Measurements from ENCODE around the gene C19orf73. TPM values are rescaled to one million over a fixed set of nuclear protein-coding genes. Genes with fewer than 3 reads are reported as not detected.

Gene C19orf73
- total RNA-seq, 4 donors from 2014 or later: 4.9 to 11.2 (median 8.9) TPM

DNA sequence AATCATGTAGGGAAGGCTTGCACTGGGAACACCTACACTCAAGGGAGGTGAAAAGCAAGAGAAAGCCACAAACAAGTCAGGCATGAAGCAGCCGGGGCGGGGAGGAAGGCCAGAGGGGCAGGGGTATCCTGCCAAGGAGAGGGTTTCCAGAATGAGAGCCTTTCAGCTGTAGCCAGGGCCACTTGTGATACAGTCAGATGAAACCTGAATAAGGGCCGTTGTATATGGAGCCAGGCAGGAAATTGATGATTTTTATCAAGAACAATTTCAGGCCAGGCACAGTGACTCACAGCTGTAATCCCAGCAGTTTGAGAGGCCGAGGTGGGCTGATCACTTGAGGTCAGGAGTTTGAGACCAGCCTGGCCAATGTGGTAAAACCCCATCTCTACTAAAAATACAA, 43.0 kb upstream of the C19orf73 start:
- intact Hi-C loops (cut with DNase I; ENCODE audit: low total_unique reads): no loop called here

DNA sequence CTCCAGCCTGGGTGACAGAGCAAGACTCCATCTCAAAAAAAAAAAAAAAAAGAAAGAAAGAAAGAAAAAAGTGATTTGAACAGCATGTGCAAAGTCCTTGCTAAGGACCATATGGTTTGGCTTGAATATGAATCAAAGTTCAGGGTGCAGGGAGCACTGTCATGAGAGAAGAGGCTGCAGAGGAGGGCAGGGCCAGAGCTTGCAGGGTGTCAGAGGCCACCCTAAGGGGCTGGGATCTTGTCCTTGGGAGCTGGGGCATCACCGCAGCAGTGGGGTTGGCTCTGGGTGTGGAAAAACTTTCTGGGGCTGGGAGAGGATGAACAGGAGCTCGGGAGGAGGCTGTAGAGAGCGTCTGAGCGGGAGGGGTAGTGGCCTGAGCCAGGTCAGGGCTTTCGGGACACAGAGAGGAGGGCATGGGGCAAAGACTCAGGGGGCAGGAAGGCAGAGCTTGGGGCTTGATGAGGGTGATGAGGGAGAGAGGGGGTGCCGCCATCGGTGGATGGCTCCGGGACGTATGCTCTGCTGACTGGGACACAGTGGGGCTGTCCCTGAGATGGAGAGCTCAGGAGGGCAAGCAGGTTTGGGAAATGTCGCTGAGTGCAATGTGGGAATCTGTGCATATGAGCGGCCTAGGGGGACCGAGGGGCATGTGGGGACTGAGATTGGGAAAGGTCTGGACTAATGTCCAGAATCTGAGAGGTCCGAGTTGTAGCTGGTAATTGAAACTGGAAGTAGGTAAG, 41.7 kb upstream of the C19orf73 start:
- 84 to 89% methylated on average over 13 of the region's 13 CpGs for WGBS, 2 donors
- no peak for DNase-seq (ENCODE audit: low spot score in 2 of 2)
- TF ChIP-seq, protein P1, sequence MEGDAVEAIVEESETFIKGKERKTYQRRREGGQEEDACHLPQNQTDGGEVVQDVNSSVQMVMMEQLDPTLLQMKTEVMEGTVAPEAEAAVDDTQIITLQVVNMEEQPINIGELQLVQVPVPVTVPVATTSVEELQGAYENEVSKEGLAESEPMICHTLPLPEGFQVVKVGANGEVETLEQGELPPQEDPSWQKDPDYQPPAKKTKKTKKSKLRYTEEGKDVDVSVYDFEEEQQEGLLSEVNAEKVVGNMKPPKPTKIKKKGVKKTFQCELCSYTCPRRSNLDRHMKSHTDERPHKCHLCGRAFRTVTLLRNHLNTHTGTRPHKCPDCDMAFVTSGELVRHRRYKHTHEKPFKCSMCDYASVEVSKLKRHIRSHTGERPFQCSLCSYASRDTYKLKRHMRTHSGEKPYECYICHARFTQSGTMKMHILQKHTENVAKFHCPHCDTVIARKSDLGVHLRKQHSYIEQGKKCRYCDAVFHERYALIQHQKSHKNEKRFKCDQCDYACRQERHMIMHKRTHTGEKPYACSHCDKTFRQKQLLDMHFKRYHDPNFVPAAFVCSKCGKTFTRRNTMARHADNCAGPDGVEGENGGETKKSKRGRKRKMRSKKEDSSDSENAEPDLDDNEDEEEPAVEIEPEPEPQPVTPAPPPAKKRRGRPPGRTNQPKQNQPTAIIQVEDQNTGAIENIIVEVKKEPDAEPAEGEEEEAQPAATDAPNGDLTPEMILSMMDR (IDR thresholded peaks at IDR 0.05): no peak
- no peak for TF ChIP-seq POLR2A (IDR thresholded peaks at IDR 0.05)
- intact Hi-C loops (cut with DNase I; ENCODE audit: low total_unique reads): no loop called here
- no peak overlapping the region for H3K4me3 ChIP-seq (ENCODE audit: low read depth, poor library complexity, severe bottlenecking)

More for the DNA sequence above, 43.0 kb upstream of the C19orf73 start:
- 47 to 64% methylated on average over 4 of the region's 4 CpGs for WGBS, 2 donors
- DNase-seq (ENCODE audit: low spot score in 2 of 2): no peak
- TF ChIP-seq, protein P1 (IDR thresholded peaks at IDR 0.05): no peak
- TF ChIP-seq POLR2A (IDR thresholded peaks at IDR 0.05): no peak
- H3K4me3 ChIP-seq (ENCODE audit: low read depth, poor library complexity, severe bottlenecking): no peak overlapping the region

DNA sequence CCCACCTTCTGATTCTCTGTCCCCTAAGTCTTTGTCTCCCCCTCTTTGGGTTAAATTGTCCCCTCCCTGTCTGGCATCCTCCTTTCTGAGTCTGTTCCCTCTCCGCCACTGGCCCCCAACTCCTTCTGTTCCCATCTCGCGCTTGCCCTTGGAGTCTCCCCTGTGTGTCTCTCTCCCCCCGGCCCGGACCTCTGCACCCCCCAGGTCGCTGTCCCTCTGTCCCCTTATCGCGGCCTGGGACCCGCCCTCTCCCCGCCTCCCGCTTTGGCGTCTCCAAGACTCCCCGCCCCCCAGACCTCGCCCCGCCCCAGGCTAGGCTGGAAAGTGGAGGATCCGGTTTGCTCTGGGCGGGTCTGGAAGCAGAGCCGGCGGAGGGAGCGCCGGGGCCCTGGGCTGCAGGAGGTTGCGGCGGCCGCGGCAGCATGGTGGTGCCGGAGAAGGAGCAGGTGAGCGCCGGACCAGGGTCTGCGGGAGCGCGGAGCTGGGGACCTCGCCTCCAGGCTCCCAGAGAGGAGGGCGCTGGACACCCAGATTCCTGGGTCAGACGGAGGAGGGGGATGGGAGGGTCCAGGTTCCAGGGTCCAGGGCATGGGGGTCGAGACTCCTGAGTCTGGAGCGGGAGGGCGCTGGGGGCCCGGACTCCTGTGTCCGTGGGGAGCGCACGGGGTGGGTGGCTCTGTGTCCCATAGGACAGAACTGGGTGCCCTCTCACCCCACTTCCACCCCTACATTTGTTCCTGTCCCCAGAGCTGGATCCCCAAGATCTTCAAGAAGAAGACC, 38.7 kb upstream of the C19orf73 start, which contains the start of gene TRPM4:
Gene TRPM4, plus strand, starts transcription at position 348 of the 780 bp plus-strand sequence. Its CDS starts 75 bp downstream, at position 423.
- DNase-seq (ENCODE audit: low spot score in 2 of 2): peak; percentile 88 to 98

DNA sequence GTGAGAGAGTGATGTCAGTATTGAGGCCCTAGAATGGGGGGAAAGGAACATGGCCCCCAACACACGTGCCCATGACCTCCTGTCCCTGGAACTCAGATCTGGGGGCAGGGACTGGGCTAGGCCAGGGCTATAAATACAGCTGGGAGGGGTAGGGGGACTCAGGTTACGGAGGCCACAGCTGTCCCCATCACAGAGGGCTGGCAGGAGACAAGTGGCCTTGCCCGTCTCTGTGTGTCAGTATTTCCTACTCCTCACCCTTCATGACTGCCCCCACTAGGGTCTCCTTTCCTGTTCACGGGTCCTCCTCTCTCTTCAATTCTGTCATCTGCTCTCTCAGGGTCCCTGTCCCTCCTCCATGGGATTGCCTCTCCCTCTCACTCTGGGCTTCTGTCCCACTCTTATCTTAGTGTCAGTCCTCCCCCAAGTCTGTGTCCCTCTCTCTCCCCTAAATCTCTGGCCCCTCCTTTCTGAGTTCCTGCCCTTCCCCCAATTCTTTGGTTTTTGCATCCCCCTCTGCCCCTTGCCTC, 36.9 kb upstream of the C19orf73 start:
- no peak for DNase-seq (ENCODE audit: low spot score in 2 of 2)
- TF ChIP-seq, protein P1 (IDR thresholded peaks at IDR 0.05): no peak
- TF ChIP-seq POLR2A (IDR thresholded peaks at IDR 0.05): no peak
- no peak overlapping the region for H3K4me3 ChIP-seq (ENCODE audit: low read depth, poor library complexity, severe bottlenecking)
- intact Hi-C loops (cut with DNase I; ENCODE audit: low total_unique reads): no loop called here
- WGBS, 2 donors: 68 to 79% methylated on average over 4 of the region's 4 CpGs

More for the DNA sequence above, 38.7 kb upstream of the C19orf73 start, which contains the start of gene TRPM4:
- TF ChIP-seq POLR2A (IDR thresholded peaks at IDR 0.05): no peak
- TF ChIP-seq, protein P1 (IDR thresholded peaks at IDR 0.05): no peak
- WGBS, 2 donors: 1% methylated on average over 39 to 40 of the region's 41 CpGs
- intact Hi-C loops (cut with DNase I; ENCODE audit: low total_unique reads): no loop called here
- peak within 1 kb of the TSS; percentile 88 for H3K4me3 ChIP-seq (ENCODE audit: low read depth, poor library complexity, severe bottlenecking)

DNA sequence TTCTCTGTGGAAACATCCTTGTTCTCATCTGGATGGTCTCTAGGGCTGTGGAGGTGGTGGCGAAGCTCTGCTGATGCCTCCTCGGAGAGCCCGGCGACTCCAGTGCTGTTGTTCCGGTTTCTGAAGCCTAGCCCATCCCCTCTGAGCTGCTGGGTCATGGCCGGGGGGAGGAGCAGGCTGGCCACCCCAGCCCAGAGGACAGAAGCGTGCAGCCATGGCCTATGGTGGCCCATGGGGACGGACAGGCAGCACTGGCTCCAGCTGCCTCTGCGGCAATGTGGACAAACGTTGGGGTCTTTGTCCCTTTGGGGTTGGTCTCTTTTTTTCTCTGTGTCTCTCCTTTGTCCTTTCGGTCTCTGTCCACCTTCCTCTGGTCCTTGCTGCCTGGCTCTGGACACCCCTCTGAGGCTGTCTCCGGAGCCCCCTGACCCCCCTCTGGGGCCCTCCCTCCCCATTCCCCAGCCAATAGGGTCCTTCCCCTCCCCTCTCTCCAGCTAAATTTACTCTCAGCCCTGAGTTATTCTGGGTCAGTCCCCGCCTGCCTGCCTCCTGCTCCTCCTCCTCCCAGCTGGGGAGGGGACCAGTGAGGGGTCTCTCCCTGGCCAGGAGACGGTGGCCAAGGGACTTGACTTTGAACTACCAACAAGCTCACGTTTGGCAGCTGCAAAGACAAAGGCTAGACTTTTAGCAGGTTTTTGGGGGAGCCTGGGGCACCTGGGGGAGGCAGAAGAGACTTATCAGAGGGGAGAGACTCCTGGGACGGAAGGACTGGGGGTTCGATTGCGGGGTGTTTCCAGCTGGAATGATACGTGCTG, 36.3 kb upstream of the C19orf73 start, which contains the start of gene HRC:
Gene HRC, minus strand, starts transcription at position 392 of the 815 bp plus-strand sequence. Its CDS starts 159 bp downstream, at position 233.
- intact Hi-C loops (cut with DNase I; ENCODE audit: low total_unique reads): no loop called here
- DNase-seq (ENCODE audit: low spot score in 2 of 2): no peak
- no peak within 1 kb of the TSS for H3K4me3 ChIP-seq (ENCODE audit: low read depth, poor library complexity, severe bottlenecking)
- WGBS, 2 donors: 64 to 70% methylated on average over 18 to 19 of the region's 19 CpGs
- TF ChIP-seq, protein P1 (IDR thresholded peaks at IDR 0.05): no peak
- TF ChIP-seq POLR2A (IDR thresholded peaks at IDR 0.05): no peak

All from lower leg skin (tissue), 4 donors.